Mesothelial cell of epicardium (in vitro differentiated cells): Measurements from ENCODE around the gene DARS1. TPM values are rescaled to one million over a fixed set of nuclear protein-coding genes. Genes with fewer than 3 reads are reported as not detected.

Experiments
- DNase-seq, 2 experiments: peaks; one replicate each; pipeline ENCODE4 v3.0.0; 2021; ENCODE audit warnings: low spot score in 2 of 2; ENCODE audit not compliant: unreplicated experiment in 2 of 2
- H3K27ac Mint-ChIP-seq: 2 replicates; pipeline ENCODE4 v1.8.0; 2021; ENCODE audit warnings: mixed read lengths
- H3K27me3 Mint-ChIP-seq: 2 replicates; pipeline ENCODE4 v1.8.0; 2021; ENCODE audit warnings: low read depth, mixed read lengths
- H3K36me3 Mint-ChIP-seq: 2 replicates; pipeline ENCODE4 v1.8.0; 2021; ENCODE audit warnings: mixed read lengths
- H3K4me1 Mint-ChIP-seq: 2 replicates; pipeline ENCODE4 v1.8.0; 2021; ENCODE audit warnings: mixed read lengths
- H3K4me3 Mint-ChIP-seq: 2 replicates; pipeline ENCODE4 v1.8.0; 2021; ENCODE audit warnings: mild to moderate bottlenecking, moderate library complexity, mixed read lengths
- H3K9me3 Mint-ChIP-seq: 2 replicates; pipeline ENCODE4 v1.8.0; 2021; ENCODE audit warnings: mixed read lengths
- total RNA-seq: library from RNA; stranded (reverse); gene quantifications from 3 replicates; pipeline ENCODE4 v1.2.1, GENCODE V29; 2021
- TF ChIP-seq, protein P1 (sequence below): fragments of 200-600 bp; sonication (generic); IDR thresholded peaks from one replicate; pipeline ENCODE4 v1.5.0; 2021; ENCODE audit warnings: antibody characterized with exemption; ENCODE audit not compliant: unreplicated experiment

DARS1 gene
- total RNA-seq, 1 donor from 2014 or later, result 82.6 TPM

DNA sequence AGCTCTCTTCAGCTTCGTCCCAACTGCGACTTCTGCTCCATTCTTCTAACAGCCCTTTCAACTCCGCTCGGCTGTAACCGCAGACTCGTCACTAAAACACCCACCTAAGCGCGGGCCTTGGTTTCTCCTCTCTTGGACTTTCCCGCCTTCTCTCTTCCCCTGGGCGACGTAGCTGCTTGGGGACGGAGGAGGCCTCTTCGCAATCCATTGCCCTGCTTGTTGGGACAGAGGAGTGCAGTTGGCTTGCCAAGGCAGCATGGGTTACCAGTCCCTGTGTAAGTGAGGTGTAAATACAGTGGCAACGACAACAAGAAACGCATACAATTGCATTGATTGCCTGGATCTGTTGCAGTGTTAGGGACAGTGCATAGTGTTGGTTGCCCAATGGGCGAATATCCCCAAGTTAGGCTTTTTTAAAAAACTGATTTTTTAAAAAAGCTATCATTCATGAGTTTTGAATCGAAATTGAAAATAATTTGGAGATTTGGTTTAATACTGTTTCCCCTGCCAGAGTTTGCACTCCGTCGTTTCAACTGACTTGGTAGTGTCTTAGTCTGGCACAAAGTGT is 484 bp upstream of the DARS1 start:
- no peaks in the 10 kb centered on the region for H3K9me3 Mint-ChIP-seq

DNA sequence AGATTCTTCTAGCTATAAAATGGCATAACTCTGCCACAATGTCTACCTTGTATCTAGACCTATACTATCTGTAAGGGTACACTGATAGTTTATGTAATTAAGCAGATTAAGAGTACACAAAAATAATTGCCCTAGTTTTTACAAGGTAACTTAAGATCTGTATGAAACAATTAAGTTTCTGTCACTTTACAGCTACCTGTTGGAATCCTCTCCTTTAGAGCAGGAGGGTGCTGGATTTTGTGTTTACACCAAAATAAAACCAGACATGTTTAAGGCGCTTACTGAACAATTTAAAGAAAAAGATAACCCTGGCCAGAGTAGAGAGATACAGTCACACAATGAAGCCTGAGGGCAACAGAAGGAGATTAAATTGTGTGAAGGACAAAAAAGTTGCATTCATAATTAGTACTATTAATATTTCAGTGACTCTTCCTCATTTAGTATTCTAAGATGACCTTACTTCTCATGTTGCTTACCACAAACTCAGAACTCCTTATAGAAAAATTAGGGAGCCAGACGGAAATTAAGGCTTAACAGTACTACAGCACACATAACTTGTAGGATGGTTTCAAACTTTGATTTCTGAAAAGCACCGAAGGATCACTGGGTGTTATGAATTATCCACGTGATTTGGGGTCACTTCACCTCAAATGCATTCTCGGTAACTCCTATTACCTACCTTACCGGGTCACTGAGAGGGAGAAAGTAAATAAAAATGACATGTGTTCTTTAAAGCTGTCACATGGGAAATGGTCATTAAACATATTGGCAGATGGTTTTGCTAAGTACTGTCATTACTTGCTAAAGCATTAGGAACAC is 1.0 kb downstream of the DARS1 start:
- Mint-ChIP-seq H3K9me3 (no peaks in the 10 kb centered on the region), H3K36me3 (peaks cover 14% of the 10 kb centered on the region), H3K27ac (peak overlapping the region; percentile 99), H3K4me3 (peak overlapping the region; percentile 95), H3K27me3 (no peaks in the 10 kb centered on the region), H3K4me1 (peaks cover 22% of the 10 kb centered on the region)
- TF ChIP-seq, protein P1, sequence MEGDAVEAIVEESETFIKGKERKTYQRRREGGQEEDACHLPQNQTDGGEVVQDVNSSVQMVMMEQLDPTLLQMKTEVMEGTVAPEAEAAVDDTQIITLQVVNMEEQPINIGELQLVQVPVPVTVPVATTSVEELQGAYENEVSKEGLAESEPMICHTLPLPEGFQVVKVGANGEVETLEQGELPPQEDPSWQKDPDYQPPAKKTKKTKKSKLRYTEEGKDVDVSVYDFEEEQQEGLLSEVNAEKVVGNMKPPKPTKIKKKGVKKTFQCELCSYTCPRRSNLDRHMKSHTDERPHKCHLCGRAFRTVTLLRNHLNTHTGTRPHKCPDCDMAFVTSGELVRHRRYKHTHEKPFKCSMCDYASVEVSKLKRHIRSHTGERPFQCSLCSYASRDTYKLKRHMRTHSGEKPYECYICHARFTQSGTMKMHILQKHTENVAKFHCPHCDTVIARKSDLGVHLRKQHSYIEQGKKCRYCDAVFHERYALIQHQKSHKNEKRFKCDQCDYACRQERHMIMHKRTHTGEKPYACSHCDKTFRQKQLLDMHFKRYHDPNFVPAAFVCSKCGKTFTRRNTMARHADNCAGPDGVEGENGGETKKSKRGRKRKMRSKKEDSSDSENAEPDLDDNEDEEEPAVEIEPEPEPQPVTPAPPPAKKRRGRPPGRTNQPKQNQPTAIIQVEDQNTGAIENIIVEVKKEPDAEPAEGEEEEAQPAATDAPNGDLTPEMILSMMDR, result no peak
- DNase-seq, result no peak

More for the DNA sequence above, 484 bp upstream of the DARS1 start:
- Mint-ChIP-seq H3K27ac (peak overlapping the region; percentile 99), H3K27me3 (no peaks in the 10 kb centered on the region), H3K4me3 (peak overlapping the region; percentile 95), H3K36me3 (peaks cover 4% of the 10 kb centered on the region), H3K4me1 (peaks cover 20% of the 10 kb centered on the region)
- DNase-seq, result no peak
- TF ChIP-seq, protein P1, result no peak

DNA sequence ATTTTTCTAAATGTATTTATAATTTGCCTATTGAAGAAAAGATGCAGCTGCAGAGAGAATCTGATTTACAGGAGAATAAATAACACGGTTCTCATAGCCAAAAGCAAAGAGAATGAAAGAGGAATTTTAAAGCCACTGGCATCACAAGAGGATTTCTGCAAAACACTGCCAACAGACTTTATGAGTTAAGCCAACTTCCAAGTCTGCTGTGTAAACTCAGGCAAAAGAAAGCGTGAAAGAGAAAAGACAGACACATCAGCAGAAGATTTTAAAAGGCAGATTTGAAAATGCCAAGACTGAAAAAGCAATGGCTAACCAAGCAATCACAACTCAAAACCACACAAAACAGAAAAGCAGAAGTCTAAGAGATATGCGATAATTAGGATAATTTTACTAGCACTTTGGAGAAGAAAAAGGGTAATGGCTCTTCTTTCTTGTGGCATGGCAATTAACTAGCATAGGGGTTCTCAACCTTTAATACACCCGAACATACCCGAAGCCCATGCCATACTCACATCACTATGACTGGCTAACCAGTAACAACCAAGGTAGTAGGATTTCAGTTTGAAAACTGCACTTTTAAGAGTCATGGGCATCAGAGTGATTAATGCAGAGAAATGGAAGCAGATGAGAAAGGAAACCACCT is 4.9 kb downstream of the DARS1 start:
- TF ChIP-seq, protein P1, result no peak
- H3K9me3 Mint-ChIP-seq, result no peaks in the 10 kb centered on the region
- H3K27ac Mint-ChIP-seq, result peak overlapping the region; percentile 35

DNA sequence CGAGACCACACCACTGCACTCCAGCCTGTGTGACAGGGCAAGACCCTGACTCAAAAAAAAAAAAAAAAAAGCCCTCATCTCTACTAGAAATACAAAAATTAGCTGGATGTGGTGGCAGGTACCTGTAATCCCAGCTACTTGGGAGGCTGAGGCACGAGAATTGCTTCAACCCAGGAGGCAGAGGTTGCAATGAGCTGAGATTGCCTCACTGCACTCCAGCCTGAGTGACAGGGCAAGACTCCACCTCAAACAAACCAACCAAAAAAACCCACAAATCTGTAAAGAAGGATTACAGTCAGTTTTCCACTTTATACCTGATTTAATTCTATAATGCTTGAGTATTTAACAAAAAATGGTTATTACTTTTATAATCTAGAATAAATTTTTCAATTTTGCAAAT is 9.7 kb downstream of the DARS1 start:
- no peak overlapping the region for H3K4me3 Mint-ChIP-seq
- TF ChIP-seq, protein P1, result no peak
- no peak overlapping the region for H3K27ac Mint-ChIP-seq
- peaks cover 2% of the 10 kb centered on the region for H3K4me1 Mint-ChIP-seq
- H3K27me3 Mint-ChIP-seq, result no peaks in the 10 kb centered on the region
- DNase-seq, result no peak
- peaks cover 26% of the 10 kb centered on the region for H3K9me3 Mint-ChIP-seq
- peaks cover 55% of the 10 kb centered on the region for H3K36me3 Mint-ChIP-seq

More for the DNA sequence above, 4.9 kb downstream of the DARS1 start:
- Mint-ChIP-seq H3K4me1 (peaks cover 16% of the 10 kb centered on the region), H3K27me3 (no peaks in the 10 kb centered on the region), H3K4me3 (no peak overlapping the region), H3K36me3 (peaks cover 29% of the 10 kb centered on the region)
- no peak for DNase-seq

DNA sequence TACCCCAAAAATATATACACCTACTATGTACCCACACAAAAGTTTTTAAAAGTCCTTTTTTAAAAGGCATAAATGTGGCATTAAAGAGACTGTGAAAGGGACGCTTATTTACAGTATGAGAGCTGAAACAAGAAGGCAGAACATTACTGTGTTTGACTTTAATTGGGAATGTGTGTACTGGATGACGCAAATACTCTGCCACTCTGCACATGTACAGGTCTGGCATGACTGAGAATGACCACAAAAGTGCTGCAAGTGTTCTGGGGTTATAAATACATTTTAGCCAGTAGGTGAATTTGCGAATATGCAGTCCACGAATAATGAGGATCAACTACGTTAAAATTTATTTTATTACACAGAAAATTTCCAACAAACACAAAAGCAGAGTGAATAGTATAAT is 11.4 kb downstream of the DARS1 start:
- H3K27me3 Mint-ChIP-seq, result no peaks in the 10 kb centered on the region
- TF ChIP-seq, protein P1, result no peak
- H3K9me3 Mint-ChIP-seq, result peaks cover 27% of the 10 kb centered on the region
- no peak for DNase-seq
- peak overlapping the region; percentile 69 for H3K27ac Mint-ChIP-seq
- H3K36me3 Mint-ChIP-seq, result peaks cover 56% of the 10 kb centered on the region
- H3K4me1 Mint-ChIP-seq, result no peaks in the 10 kb centered on the region
- H3K4me3 Mint-ChIP-seq, result no peak overlapping the region
